ENCODE results near the gene FUT1. TPM values are rescaled to one million over a fixed set of nuclear protein-coding genes. Genes with fewer than 3 reads are reported as not detected.
A peak's percentile ranks its signal among the peaks of the same experiment; 100 is the strongest.

Gene FUT1
- polyA plus RNA-seq, 1 of the 3 experiments (the other 2 are of a cell fraction) = 0.08 TPM

- POLR2A ChIA-PET = interaction anchor here (0.7 to 1.7 kb wide), 3 partner anchors 19 to 91 kb away, joined by 3 to 9 read pairs (median 3); no protein-coding TSS in a partner anchor
- CTCF ChIA-PET = interaction anchor here (0.6 to 2.6 kb wide), 5 partner anchors 19 to 147 kb away, joined by 3 to 13 read pairs (median 3); no protein-coding TSS in a partner anchor
- Histone ChIP-seq H3K9ac (peak overlapping the region; percentile 84; the same call in 1 of the 2 replicates), H3K9me3 (no peaks in the 10 kb centered on the region), H3K27me3 (ENCODE audit: insufficient read depth) (no peaks in the 10 kb centered on the region), H4K20me1 (ENCODE audit: insufficient read depth) (no peaks in the 10 kb centered on the region), H3K36me3 (replicated peaks in 1 of 2; ENCODE audit: control insufficient read depth in 1 of 2, insufficient read depth in 2 of 2, low read length in 1 of 2) (no peaks in the 10 kb centered on the region), H3K79me2 (ENCODE audit: insufficient read depth) (peaks cover 1% of the 10 kb centered on the region; the same call in 1 of the 2 replicates), H3K9me2 (no peaks in the 10 kb centered on the region), H3K27ac (ENCODE audit: low read depth in 2 of 2, low read length in 1 of 2) (peak overlapping the region; percentile 87 to 88; a peak in 2 of 4 replicates), H3K4me3 (ENCODE audit: low read depth in 2 of 2, low read length in 1 of 2) (peak overlapping the region in 1 of 2 experiments; percentile 62; a peak in 2 of 4 replicates), H3K4me1 (ENCODE audit: control insufficient read depth in 1 of 2, insufficient read depth in 2 of 2, low read depth in 1 of 2, low read length in 1 of 2) (peaks cover 13 to 23% of the 10 kb centered on the region in 2 experiments; a peak in 3 of 4 replicates), H3K4me2 (peak overlapping the region; percentile 56), H2AFZ (ENCODE audit: low read depth) (no peak overlapping the region; the same call in 1 of the 2 replicates), H3F3A (replicated peaks; ENCODE audit: insufficient read depth) (peaks cover 8% of the 10 kb centered on the region)
- 23% methylated on average over 8 of the region's 12 CpGs for WGBS (ENCODE audit: low lambda C conversion rate)
- TF ChIP-seq TEAD4 (IDR thresholded peaks at IDR 0.05; ENCODE audit: borderline replicate concordance, insufficient read depth) (no peak), CHD2 (IDR thresholded peaks at IDR 0.05; ENCODE audit: low read length, partially characterized antibody) (no peak), GABPA (IDR thresholded peaks at IDR 0.05; ENCODE audit: low read depth) (no peak), JUND (IDR thresholded peaks at IDR 0.05) (no peak), YY1 (IDR thresholded peaks at IDR 0.05; ENCODE audit: low read depth) (no peak), MXI1 (IDR thresholded peaks at IDR 0.05; ENCODE audit: low read depth, low read length) (no peak), MEF2A (IDR thresholded peaks at IDR 0.05; ENCODE audit: borderline replicate concordance, low read depth) (no peak), ELF1 (IDR thresholded peaks at IDR 0.05) (no peak), FOXM1 (IDR thresholded peaks at IDR 0.05; ENCODE audit: low read depth) (no peak), ZBTB33 (IDR thresholded peaks at IDR 0.05; ENCODE audit: borderline replicate concordance, low read depth) (no peak), EZH2phosphoT487 (IDR thresholded peaks at IDR 0.05; ENCODE audit: borderline replicate concordance, low read depth) (no peak), SMC3 (IDR thresholded peaks at IDR 0.05; ENCODE audit: low read depth, low read length) (no peak), FOSL2 (IDR thresholded peaks at IDR 0.05; ENCODE audit: borderline replicate concordance, low read depth) (no peak), RAD21 (IDR thresholded peaks at IDR 0.05; ENCODE audit: low read length) (no peak), USF2 (IDR thresholded peaks at IDR 0.05; ENCODE audit: borderline replicate concordance, low read depth, low read length) (no peak), NRF1 (IDR thresholded peaks at IDR 0.05; ENCODE audit: low read depth, low read length) (no peak), IRF3 (IDR thresholded peaks at IDR 0.05; ENCODE audit: low read depth, low read length) (no peak), RCOR1 (IDR thresholded peaks at IDR 0.05; ENCODE audit: low read length) (no peak)
- TF ChIP-seq, protein P1, sequence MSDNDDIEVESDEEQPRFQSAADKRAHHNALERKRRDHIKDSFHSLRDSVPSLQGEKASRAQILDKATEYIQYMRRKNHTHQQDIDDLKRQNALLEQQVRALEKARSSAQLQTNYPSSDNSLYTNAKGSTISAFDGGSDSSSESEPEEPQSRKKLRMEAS (IDR thresholded peaks at IDR 0.05; ENCODE audit: low read depth) = no peak
- TF ChIP-seq, protein P2, sequence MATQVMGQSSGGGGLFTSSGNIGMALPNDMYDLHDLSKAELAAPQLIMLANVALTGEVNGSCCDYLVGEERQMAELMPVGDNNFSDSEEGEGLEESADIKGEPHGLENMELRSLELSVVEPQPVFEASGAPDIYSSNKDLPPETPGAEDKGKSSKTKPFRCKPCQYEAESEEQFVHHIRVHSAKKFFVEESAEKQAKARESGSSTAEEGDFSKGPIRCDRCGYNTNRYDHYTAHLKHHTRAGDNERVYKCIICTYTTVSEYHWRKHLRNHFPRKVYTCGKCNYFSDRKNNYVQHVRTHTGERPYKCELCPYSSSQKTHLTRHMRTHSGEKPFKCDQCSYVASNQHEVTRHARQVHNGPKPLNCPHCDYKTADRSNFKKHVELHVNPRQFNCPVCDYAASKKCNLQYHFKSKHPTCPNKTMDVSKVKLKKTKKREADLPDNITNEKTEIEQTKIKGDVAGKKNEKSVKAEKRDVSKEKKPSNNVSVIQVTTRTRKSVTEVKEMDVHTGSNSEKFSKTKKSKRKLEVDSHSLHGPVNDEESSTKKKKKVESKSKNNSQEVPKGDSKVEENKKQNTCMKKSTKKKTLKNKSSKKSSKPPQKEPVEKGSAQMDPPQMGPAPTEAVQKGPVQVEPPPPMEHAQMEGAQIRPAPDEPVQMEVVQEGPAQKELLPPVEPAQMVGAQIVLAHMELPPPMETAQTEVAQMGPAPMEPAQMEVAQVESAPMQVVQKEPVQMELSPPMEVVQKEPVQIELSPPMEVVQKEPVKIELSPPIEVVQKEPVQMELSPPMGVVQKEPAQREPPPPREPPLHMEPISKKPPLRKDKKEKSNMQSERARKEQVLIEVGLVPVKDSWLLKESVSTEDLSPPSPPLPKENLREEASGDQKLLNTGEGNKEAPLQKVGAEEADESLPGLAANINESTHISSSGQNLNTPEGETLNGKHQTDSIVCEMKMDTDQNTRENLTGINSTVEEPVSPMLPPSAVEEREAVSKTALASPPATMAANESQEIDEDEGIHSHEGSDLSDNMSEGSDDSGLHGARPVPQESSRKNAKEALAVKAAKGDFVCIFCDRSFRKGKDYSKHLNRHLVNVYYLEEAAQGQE (IDR thresholded peaks at IDR 0.05; ENCODE audit: low read depth, low read length) = no peak
- DNase-seq = no peak
These were observed 32.2 kb downstream of the FUT1 start for GRCh38 chr19:48720251-48720612.
